Stimulated activated CD8-positive, alpha-beta memory T cell treated with anti-CD3 and anti-CD28 coated beads, Interleukin-12 subunit alpha, Interleukin-12 subunit beta, amount 100 ng/mL, for 24 hours (primary cell): ENCODE measurements around the gene ENAH.
"Not testable (repeated sequence)": the region's sequence is repeated elsewhere in the genome, so short reads cannot be mapped to it uniquely, and the experiment has no call there.

Experiments used
- DNase-seq: peaks from one replicate; pipeline ENCODE4 v3.0.0-alpha.2; 2020; ENCODE audit errors: extremely low read depth

Gene ENAH

GRCh38 chr1:225645194-225645895, 7.6 kb downstream of the ENAH start:
- DNase-seq = no peak

GRCh38 chr1:225644666-225645065, 8.3 kb downstream of the ENAH start:
- no peak for DNase-seq

DNA sequence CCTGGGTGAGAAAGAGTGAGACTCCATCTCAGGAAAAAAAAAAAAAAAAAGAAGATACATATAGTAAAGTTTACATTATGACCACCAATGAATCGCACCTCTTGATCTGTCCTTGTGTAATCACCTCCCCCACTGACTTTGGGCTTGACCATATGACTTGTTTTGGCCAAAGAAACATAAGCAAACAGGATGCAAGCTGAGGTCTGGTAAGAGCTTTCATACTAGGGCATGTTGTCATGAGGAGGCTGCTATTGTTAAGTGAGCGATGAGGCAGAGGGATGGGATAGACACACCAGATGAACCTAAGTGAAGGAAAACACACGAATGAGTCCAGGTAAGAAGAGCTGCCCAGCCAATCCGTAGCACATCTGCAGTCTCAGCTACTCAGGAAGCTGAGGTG, 10.7 kb downstream of the ENAH start:
- DNase-seq = no peak

DNA sequence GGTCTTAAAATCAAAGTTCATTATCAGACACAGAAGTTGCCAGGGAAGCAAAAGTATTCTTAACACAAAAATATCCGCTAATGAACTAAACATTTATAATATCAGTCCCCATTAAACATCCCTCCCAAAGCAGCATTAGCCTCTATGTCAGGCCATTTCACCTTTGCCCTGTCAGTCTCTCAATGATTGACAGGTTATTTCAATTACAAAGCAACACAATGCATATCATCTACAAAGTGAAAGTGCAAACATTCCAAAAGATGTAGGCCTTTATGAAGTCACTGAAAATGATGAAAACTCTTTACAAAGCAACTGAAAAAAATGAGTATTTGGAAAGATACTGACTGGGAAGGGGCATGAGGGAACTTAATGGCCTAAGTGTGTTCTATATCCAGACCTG, 14.1 kb downstream of the ENAH start:
- DNase-seq = no peak

- DNase-seq = no peak
These were observed 15.2 kb downstream of the ENAH start for GRCh38 chr1:225637651-225638199.

GRCh38 chr1:225636992-225637391, 15.9 kb downstream of the ENAH start:
- not testable (repeated sequence) for DNase-seq

GRCh38 chr1:225635649-225636048, 17.3 kb downstream of the ENAH start:
- DNase-seq = no peak

- not testable (repeated sequence) for DNase-seq
These were observed 20.1 kb downstream of the ENAH start for GRCh38 chr1:225632836-225633235.

- no peak for DNase-seq
These were observed 21.8 kb downstream of the ENAH start for GRCh38 chr1:225631021-225631663.

GRCh38 chr1:225629483-225629882, 23.4 kb downstream of the ENAH start:
- no peak for DNase-seq

DNA sequence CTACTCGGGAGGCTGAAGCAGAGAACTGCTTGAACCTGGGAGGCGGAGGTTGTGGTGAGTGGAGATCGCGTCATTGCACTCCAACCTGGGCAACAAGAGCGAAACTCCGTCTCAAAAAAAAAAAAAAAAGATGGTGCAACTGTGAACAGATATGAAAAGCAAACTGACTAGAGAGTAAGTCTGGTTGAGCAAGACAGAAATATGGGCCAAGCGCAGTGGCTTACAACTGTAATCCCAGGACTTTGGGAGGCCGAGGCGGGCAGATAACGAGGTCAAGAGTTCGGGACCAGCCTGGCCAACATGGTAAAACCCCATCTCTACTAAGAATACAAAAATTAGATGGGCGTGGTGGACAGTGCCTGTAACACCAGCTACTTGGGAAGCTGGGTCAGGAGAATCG, 24.1 kb downstream of the ENAH start:
- DNase-seq = not testable (repeated sequence)

GRCh38 chr1:225627304-225627947, 25.5 kb downstream of the ENAH start:
- DNase-seq = no peak

DNA sequence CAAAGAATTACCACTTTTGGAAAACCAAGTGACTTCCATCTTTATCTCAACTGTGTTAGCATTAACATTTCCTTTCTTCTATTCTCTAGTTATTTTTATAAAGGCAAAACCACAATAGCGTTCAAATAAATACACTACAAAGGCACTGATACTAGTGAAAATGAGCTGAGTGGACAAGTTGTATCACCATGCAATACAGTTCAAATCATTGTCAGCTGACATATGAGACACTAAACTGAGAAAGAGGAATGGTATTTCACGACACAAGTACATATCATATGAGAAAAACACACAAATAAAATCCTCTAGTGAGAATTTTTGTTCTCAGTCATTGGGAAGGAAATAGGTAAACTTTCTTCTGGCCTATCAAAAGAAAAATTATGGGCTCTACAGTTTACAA, 26.2 kb downstream of the ENAH start:
- no peak for DNase-seq

GRCh38 chr1:225617956-225618355, 35.0 kb downstream of the ENAH start:
- DNase-seq = no peak

DNA sequence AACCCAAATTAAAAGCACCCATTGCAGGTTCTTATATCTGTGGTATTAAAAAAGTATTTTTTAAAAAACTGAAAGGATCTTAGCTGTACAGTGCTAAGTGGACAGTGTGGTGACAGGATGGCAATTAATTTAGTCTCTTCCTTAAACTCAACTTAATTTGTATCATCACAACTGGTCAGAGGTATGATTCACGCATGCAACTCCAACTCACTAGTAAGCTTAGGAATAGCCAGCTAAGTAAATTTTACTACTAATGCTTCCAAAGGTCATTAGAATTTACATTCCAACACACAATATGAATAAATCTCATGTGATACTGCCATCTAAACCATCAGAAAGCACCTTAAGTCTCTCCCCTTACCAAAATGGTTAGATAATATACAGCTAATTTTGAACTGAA, 35.4 kb downstream of the ENAH start:
- no peak for DNase-seq

- DNase-seq = not testable (repeated sequence)
These were observed 37.5 kb downstream of the ENAH start for GRCh38 chr1:225615403-225615790.

GRCh38 chr1:225613006-225613405, 39.9 kb downstream of the ENAH start:
- no peak for DNase-seq

GRCh38 chr1:225612287-225612686, 40.6 kb downstream of the ENAH start:
- no peak for DNase-seq

GRCh38 chr1:225611537-225612223, 41.2 kb downstream of the ENAH start:
- no peak for DNase-seq

DNA sequence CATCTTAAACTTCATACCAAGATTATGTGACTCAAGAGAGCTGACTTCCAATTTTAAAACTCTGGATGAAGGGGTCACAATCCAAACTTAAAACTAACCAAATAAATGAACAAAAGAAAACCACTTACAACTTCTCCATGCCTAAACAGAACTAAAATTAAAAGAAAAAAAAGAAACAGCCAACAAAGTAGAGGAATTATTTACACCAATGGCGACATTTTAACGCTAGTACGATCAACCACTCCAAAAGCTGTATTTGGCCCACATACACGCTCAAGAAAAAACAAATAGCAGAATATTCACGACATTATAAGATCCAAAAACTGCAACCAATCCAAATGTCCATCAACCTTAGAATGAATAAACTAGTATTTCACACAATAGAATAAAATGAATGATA, 42.4 kb downstream of the ENAH start:
- DNase-seq = no peak

GRCh38 chr1:225608014-225608796, 44.7 kb downstream of the ENAH start:
- no peak for DNase-seq
